Astrocyte of the cerebellum (primary cell): ENCODE results near the gene CPOX.
"Not testable (repeated sequence)": the region's sequence is repeated elsewhere in the genome, so short reads cannot be mapped to it uniquely, and the experiment has no call there.

Source experiments
- DNase-seq: peaks from one replicate; pipeline ENCODE4 v3.0.0-alpha.2; 2011; ENCODE audit warnings: low read depth
- H3K4me3 ChIP-seq: 2 replicates; pipeline ENCODE4 v1.5.1; 2011; ENCODE audit warnings: mild to moderate bottlenecking, low read depth, low read length, moderate library complexity
- CTCF ChIP-seq: IDR thresholded peaks from 2 replicates; pipeline ENCODE4 v1.5.1; 2012; ENCODE audit warnings: low read length, low read depth, moderate library complexity, mild to moderate bottlenecking; ENCODE audit errors: missing control alignments
- in situ Hi-C: cut with HindIII; loops from 2 replicates; pipeline ENCODE4 v1.10.0; 2017; ENCODE audit warnings: low sequenced_read_pairs

The CPOX gene

DNA sequence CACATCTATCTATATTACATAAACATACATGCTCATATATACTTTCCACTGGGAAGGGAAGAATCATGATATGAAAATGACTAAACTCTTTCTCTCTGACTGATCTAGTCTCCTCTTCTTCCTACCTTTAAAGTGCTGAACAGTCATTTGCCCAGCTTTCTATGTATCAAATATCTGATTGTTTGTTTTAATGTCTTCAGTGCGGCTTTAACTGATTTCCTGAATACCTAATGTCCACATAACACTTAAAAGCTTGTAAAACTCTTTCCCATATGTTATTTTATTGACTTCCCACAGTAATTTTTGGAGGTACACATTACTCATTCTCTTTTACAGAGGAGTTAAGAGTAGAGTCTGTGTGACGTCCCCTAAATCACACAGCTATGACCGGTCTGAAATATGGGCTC, 28.2 kb downstream of the CPOX start:
- H3K4me3 ChIP-seq = no peak overlapping the region
- in situ Hi-C loops = no loop called here
- no peak for DNase-seq
- no peak for TF ChIP-seq CTCF

DNA sequence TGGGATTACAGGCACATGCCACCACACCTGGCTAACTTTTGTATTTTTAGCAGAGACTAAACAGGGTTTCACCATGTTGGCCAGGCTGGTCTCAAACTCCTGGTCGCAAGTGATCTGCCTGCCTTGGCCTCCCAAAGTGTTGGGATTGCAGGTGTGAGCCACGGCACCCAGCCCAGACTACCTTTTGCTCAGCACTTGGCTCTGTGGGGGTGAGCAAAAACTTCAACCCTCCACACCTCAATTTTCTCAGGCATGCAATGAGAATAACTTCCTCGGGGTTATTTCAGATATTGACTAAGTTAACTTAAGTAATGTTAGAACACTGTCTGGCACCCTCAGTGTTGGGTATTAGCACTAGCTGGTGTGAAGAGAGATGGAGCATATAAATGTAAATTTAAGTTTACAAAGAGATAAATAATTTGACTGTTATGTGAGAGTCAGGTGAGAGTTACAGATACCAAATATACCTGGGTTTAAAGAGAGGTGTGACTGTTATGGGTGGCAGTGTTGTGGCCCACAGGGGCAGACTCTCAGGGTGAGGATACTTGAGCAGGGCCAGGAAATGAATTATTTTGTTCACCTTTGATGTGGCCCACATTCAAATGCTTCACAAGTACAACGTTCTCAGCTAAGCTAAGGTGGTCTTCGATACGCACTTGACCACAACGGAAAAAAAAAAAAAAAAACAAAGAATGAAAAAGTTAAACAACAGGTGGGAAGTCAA, 29.0 kb downstream of the CPOX start:
- in situ Hi-C loops = no loop called here
- TF ChIP-seq CTCF = no peak
- H3K4me3 ChIP-seq = no peak overlapping the region
- DNase-seq = no peak

DNA sequence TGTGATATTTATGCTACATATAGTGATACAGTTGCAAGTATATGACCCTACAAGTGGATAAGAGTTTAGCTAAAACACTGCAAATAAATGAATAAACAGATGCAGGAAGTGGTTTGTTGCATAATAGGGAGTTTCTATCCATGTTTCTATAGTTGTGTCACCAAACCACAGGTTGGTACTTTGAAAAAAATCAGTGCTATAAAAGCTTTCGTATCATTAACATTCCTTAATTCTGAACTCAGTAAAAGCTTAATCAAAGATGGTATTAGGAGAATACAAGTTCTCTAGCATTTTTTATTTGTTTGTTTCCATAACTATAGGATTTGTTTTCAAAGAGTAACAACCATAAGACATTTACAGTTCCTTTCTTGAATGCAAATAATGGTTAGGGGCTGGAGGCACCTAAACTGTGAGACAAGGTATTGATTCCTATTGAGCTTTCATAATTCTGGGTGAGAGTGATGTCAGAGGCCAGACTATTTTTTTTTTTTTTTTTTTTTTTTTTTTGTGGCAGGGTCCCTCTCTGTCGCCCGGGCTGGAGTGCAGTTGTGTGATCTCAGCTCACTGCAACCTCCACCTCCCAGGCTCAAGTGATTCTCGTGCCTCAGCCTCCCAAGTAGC, 29.6 kb downstream of the CPOX start:
- no peak overlapping the region for H3K4me3 ChIP-seq
- peak; percentile 38 for DNase-seq
- in situ Hi-C loops = no loop called here
- TF ChIP-seq CTCF = no peak

GRCh38 chr3:98561727-98562521, 31.5 kb downstream of the CPOX start:
- no peak overlapping the region for H3K4me3 ChIP-seq
- TF ChIP-seq CTCF = no peak
- no peak for DNase-seq
- in situ Hi-C loops = no loop called here

DNA sequence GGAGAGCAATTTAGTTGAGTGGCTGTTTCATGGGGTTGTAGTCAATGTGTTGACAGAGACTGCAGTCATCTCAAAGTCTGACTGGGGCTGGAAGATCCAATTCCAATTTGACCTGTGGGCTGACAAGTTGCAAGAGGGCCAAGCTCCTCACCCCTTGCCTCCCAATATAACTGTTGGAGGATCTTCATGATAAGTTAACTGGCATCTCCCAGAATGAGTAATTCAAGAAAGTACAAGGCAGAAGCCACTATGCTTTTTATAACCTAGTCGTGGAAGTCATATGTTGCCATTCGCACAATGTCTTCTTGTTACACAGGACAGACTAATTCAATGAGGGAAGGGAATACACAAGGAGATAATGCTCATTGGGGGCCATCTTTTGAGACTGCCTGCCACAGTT, 32.5 kb downstream of the CPOX start:
- in situ Hi-C loops = no loop called here
- no peak for DNase-seq
- no peak overlapping the region for H3K4me3 ChIP-seq
- TF ChIP-seq CTCF = no peak

GRCh38 chr3:98559769-98560168, 33.6 kb downstream of the CPOX start:
- DNase-seq, H3K4me3 ChIP-seq, in situ Hi-C loops: not testable (repeated sequence)
